Stomach smooth muscle (tissue), 2 donors: ENCODE measurements around the gene MYO1B.
A peak's percentile ranks its signal among the peaks of the same experiment; 100 is the strongest.

Experiments used
- H3K27ac ChIP-seq: one replicate; pipeline ENCODE4 v1.7.0; 2013; ENCODE audit warnings: mild to moderate bottlenecking, low read length, inconsistent platforms
- H3K27me3 ChIP-seq, 2 donors: one replicate each; pipeline ENCODE4 v1.7.0; 2013; ENCODE audit warnings: low read length in 2 of 2; ENCODE audit not compliant: insufficient read depth in 2 of 2, control insufficient read depth in 1 of 2
- H3K36me3 ChIP-seq, 2 donors: one replicate each; pipeline ENCODE4 v1.7.0; 2013; ENCODE audit warnings: low read length in 2 of 2; ENCODE audit not compliant: control insufficient read depth in 2 of 2, insufficient read depth in 2 of 2
- H3K4me1 ChIP-seq: one replicate; pipeline ENCODE4 v1.7.0; 2013; ENCODE audit warnings: low read length; ENCODE audit not compliant: control insufficient read depth, insufficient read depth
- H3K4me3 ChIP-seq, 2 donors: one replicate each; pipeline ENCODE4 v1.7.0; 2013; ENCODE audit warnings: low read length in 2 of 2
- H3K9ac ChIP-seq, 2 donors: one replicate each; pipeline ENCODE4 v1.7.0; 2013; ENCODE audit warnings: low read length in 2 of 2, mild to moderate bottlenecking in 1 of 2
- H3K9me3 ChIP-seq, 2 donors: one replicate each; pipeline ENCODE4 v1.7.0; 2013; ENCODE audit warnings: low read length in 2 of 2; ENCODE audit not compliant: control insufficient read depth in 2 of 2
- donor health status: healthy.
- donor health status: Pancreatic carcinoma.

MYO1B gene

GRCh38 chr2:191245046-191245868 lies at the start of gene MYO1B:
Gene MYO1B, plus strand, starts transcription at chr2:191245404. Its CDS starts 31,492 bp downstream, at chr2:191276896.
- peak within 1 kb of the TSS; percentile 13 to 62 for H3K9ac ChIP-seq

GRCh38 chr2:191197096-191197495 lies 48.1 kb upstream of the MYO1B start:
- Histone ChIP-seq H3K9ac (no peak overlapping the region), H3K36me3 (no peaks in the 10 kb centered on the region), H3K9me3 (no peaks in the 10 kb centered on the region), H3K4me1 (no peaks in the 10 kb centered on the region), H3K27me3 (no peaks in the 10 kb centered on the region), H3K27ac (no peak overlapping the region), H3K4me3 (no peak overlapping the region)

More at GRCh38 chr2:191245046-191245868, at the start of gene MYO1B:
- peak within 1 kb of the TSS; percentile 62 to 75 for H3K4me3 ChIP-seq
- peaks cover 7 to 22% of the 10 kb centered on the region in 2 donors for H3K27me3 ChIP-seq
- H3K27ac ChIP-seq: peak within 1 kb of the TSS; percentile 24
- H3K9me3 ChIP-seq: peaks cover 5 to 7% of the 10 kb centered on the region in 2 donors
- peaks cover 5% of the 10 kb centered on the region for H3K4me1 ChIP-seq
- H3K36me3 ChIP-seq: no peaks in the 10 kb centered on the region

GRCh38 chr2:191198271-191198670 lies 46.9 kb upstream of the MYO1B start:
- no peaks in the 10 kb centered on the region for H3K9me3 ChIP-seq
- no peaks in the 10 kb centered on the region for H3K4me1 ChIP-seq
- no peaks in the 10 kb centered on the region for H3K27me3 ChIP-seq
- no peaks in the 10 kb centered on the region for H3K36me3 ChIP-seq
- no peak overlapping the region for H3K9ac ChIP-seq
- H3K27ac ChIP-seq: no peak overlapping the region
- H3K4me3 ChIP-seq: no peak overlapping the region

- H3K27ac ChIP-seq: no peak overlapping the region
- H3K4me3 ChIP-seq: no peak overlapping the region
- no peaks in the 10 kb centered on the region for H3K27me3 ChIP-seq
- no peaks in the 10 kb centered on the region for H3K4me1 ChIP-seq
- no peaks in the 10 kb centered on the region for H3K36me3 ChIP-seq
- H3K9ac ChIP-seq: no peak overlapping the region
- no peaks in the 10 kb centered on the region for H3K9me3 ChIP-seq
Measured at GRCh38 chr2:191199929-191200512, 45.2 kb upstream of the MYO1B start.

- Histone ChIP-seq H3K9ac (no peak overlapping the region), H3K27ac (no peak overlapping the region), H3K36me3 (no peaks in the 10 kb centered on the region), H3K9me3 (no peaks in the 10 kb centered on the region), H3K4me1 (no peaks in the 10 kb centered on the region), H3K27me3 (no peaks in the 10 kb centered on the region), H3K4me3 (no peak overlapping the region)
Measured at GRCh38 chr2:191200910-191201309, 44.3 kb upstream of the MYO1B start.

- no peaks in the 10 kb centered on the region for H3K27me3 ChIP-seq
- no peak overlapping the region for H3K27ac ChIP-seq
- H3K9ac ChIP-seq: no peak overlapping the region
- no peaks in the 10 kb centered on the region for H3K9me3 ChIP-seq
- no peaks in the 10 kb centered on the region for H3K4me1 ChIP-seq
- H3K4me3 ChIP-seq: no peak overlapping the region
- no peaks in the 10 kb centered on the region for H3K36me3 ChIP-seq
Measured at GRCh38 chr2:191202209-191202721, 42.9 kb upstream of the MYO1B start.

GRCh38 chr2:191202881-191203397 lies 42.3 kb upstream of the MYO1B start:
- Histone ChIP-seq H3K36me3 (no peaks in the 10 kb centered on the region), H3K4me1 (no peaks in the 10 kb centered on the region), H3K27ac (no peak overlapping the region), H3K9ac (no peak overlapping the region), H3K4me3 (no peak overlapping the region), H3K9me3 (no peaks in the 10 kb centered on the region), H3K27me3 (no peaks in the 10 kb centered on the region)

GRCh38 chr2:191204433-191204832 lies 40.8 kb upstream of the MYO1B start:
- Histone ChIP-seq H3K9me3 (peaks cover 0 to 2% of the 10 kb centered on the region in 2 donors), H3K27me3 (no peaks in the 10 kb centered on the region), H3K4me1 (no peaks in the 10 kb centered on the region), H3K4me3 (no peak overlapping the region), H3K9ac (no peak overlapping the region), H3K27ac (no peak overlapping the region), H3K36me3 (no peaks in the 10 kb centered on the region)

DNA sequence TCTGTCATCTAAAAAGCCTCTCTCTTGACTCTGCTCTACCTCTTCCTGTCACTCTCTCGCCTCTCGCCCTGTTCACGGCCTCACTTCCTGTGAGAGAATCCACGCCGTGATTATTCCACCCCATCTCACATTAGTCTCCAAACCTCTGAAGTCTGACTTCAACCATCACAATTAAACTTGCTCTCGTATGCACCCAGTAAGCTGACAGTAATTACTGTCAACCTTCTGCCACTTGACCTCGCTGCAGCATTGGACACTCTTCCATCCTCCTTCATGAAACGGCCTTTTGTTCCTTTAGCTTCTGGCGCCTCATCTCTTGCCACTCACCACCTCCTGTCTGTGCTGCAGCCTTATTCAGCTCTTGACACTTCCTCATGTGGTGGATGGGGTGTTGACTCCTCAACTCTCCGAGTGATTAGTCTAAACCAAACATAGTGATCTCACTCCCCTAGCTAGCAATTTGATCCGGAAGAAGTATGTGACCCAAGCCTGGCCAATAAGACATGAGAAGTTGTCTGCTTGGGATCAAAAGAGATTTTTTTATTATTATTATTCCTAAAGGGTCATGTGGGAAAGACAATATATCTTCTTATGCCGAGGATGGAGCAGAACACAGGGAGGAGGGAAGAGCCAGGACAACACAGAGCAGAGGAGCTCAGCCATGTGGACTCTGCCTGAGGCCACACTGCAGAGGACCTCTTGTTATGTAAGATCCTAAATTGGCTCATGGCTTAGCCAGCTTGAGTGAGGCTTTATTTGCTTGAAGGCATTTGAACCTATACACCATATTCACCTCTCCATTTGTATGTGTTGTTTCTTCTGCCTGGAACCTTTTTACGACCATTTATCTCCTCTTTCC lies 38.4 kb upstream of the MYO1B start:
- Histone ChIP-seq H3K9ac (no peak overlapping the region), H3K4me1 (no peaks in the 10 kb centered on the region), H3K36me3 (no peaks in the 10 kb centered on the region), H3K27ac (no peak overlapping the region), H3K9me3 (peaks cover under 1 to 2% of the 10 kb centered on the region in 2 donors), H3K27me3 (no peaks in the 10 kb centered on the region), H3K4me3 (no peak overlapping the region)

DNA sequence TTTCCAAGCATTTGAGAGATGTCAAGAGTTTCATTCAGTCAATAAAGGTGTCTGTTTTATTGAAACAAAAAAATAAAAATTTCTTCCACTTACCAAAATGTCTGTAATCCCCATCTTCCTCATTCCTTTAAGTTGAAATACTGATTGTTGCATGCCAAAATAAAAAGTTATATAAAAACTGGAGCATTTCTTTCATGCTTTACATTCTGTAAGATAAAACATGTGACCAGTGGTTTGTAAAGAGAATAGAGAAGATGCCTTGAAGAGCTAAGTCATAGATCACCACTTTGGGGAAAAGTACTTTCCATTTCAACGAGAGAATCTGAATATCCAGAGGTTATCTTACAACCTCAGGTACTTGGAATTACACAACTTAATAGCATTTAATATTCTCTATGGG lies 35.9 kb upstream of the MYO1B start:
- no peak overlapping the region for H3K27ac ChIP-seq
- no peaks in the 10 kb centered on the region for H3K4me1 ChIP-seq
- H3K27me3 ChIP-seq: no peaks in the 10 kb centered on the region
- no peaks in the 10 kb centered on the region for H3K36me3 ChIP-seq
- H3K9me3 ChIP-seq: peaks cover 2 to 5% of the 10 kb centered on the region in 2 donors
- no peak overlapping the region for H3K9ac ChIP-seq
- H3K4me3 ChIP-seq: no peak overlapping the region
